WTC11 (cell line): ENCODE data around the gene TENT5A. TPM values are rescaled to one million over a fixed set of nuclear protein-coding genes. Genes with fewer than 3 reads are reported as not detected.

ENCODE experiments used
- ATAC-seq: fragments of 200-7000 bp; cut with Tn5 transposase; 2 replicates; pipeline ENCODE4 v1.10.0; 2021; ENCODE audit warnings: mild to moderate bottlenecking, moderate library complexity
- CTCF ChIA-PET: fragments of 300-600 bp; sonication (Branson Sonifier 250); formaldehyde crosslinking; loops from one replicate; lab custom pipeline; 2021; ENCODE audit warnings: antibody characterized with exemption; lab: Charles Lee
- POLR2A ChIA-PET: fragments of 350-600 bp; sonication (Branson Sonifier 250); formaldehyde crosslinking; loops from one replicate; lab custom pipeline; 2021; ENCODE audit warnings: antibody characterized with exemption; lab: Charles Lee
- DNase-seq: peaks from one replicate; pipeline ENCODE4 v3.0.0; 2021; ENCODE audit warnings: low spot score
- H3K27ac Mint-ChIP-seq: 2 replicates; pipeline ENCODE4 v1.8.0; 2021; ENCODE audit warnings: mixed read lengths
- H3K27me3 Mint-ChIP-seq: 2 replicates; pipeline ENCODE4 v1.8.0; 2021; ENCODE audit warnings: low read depth, mild to moderate bottlenecking, moderate library complexity, mixed read lengths
- H3K36me3 Mint-ChIP-seq: 2 replicates; pipeline ENCODE4 v1.8.0; 2021; ENCODE audit warnings: mixed read lengths
- H3K4me1 Mint-ChIP-seq: 2 replicates; pipeline ENCODE4 v1.8.0; 2022; ENCODE audit warnings: mixed read lengths
- H3K4me3 Mint-ChIP-seq: 2 replicates; pipeline ENCODE4 v1.8.0; 2021; ENCODE audit warnings: mild to moderate bottlenecking, moderate library complexity, mixed read lengths
- H3K9me3 Mint-ChIP-seq: 2 replicates; pipeline ENCODE4 v1.8.0; 2021; ENCODE audit warnings: mixed read lengths
- CBFB ChIP-seq: sonication (generic); formaldehyde crosslinking; IDR thresholded peaks from 2 replicates; pipeline ENCODE4 v1.8.1; 2022; ENCODE audit warnings: mild to moderate bottlenecking, low read depth, missing genetic modification reagents
- CREB1 ChIP-seq: sonication (generic); formaldehyde crosslinking; IDR thresholded peaks from 2 replicates; pipeline ENCODE4 v1.8.0; 2023; ENCODE audit warnings: mild to moderate bottlenecking, missing genetic modification reagents
- CREM ChIP-seq: sonication (generic); formaldehyde crosslinking; IDR thresholded peaks from 2 replicates; pipeline ENCODE4 v1.8.1; 2022; ENCODE audit warnings: mild to moderate bottlenecking, missing genetic modification reagents, moderate library complexity
- ELF4 ChIP-seq: sonication (generic); formaldehyde crosslinking; IDR thresholded peaks from 2 replicates; pipeline ENCODE4 v1.8.1; 2022; ENCODE audit warnings: low read depth, mild to moderate bottlenecking, moderate library complexity, missing genetic modification reagents
- IRF2 ChIP-seq: sonication (generic); formaldehyde crosslinking; IDR thresholded peaks from 2 replicates; pipeline ENCODE4 v1.8.0; 2022; ENCODE audit warnings: low read depth, missing genetic modification reagents, borderline replicate concordance
- JAZF1 ChIP-seq: fragments of 250-450 bp; sonication (Bioruptor Pico); IDR thresholded peaks from 2 replicates; pipeline ENCODE4 v1.9.0; 2021; ENCODE audit warnings: moderate library complexity, mild to moderate bottlenecking, inconsistent platforms
- KAT7 ChIP-seq: sonication (generic); formaldehyde crosslinking; IDR thresholded peaks from 2 replicates; pipeline ENCODE4 v1.8.1; 2023; ENCODE audit warnings: missing genetic modification reagents, mild to moderate bottlenecking, borderline replicate concordance
- MYBL2 ChIP-seq: sonication (generic); formaldehyde crosslinking; IDR thresholded peaks from 2 replicates; pipeline ENCODE4 v1.8.1; 2023; ENCODE audit warnings: mild to moderate bottlenecking, moderate library complexity, missing genetic modification reagents
- NR1H2 ChIP-seq: sonication (generic); formaldehyde crosslinking; IDR thresholded peaks from 2 replicates; pipeline ENCODE4 v1.9.0; 2021; ENCODE audit warnings: mild to moderate bottlenecking, moderate library complexity, missing genetic modification reagents
- NR2C2 ChIP-seq: sonication (generic); formaldehyde crosslinking; IDR thresholded peaks from 2 replicates; pipeline ENCODE4 v1.8.0; 2022; ENCODE audit warnings: mild to moderate bottlenecking, missing genetic modification reagents
- NR3C1 ChIP-seq: sonication (generic); formaldehyde crosslinking; conservative IDR thresholded peaks from 2 replicates; pipeline ENCODE4 v1.8.1; 2023; ENCODE audit warnings: low read depth, mild to moderate bottlenecking, missing genetic modification reagents
- SMAD4 ChIP-seq: sonication (generic); formaldehyde crosslinking; IDR thresholded peaks from 2 replicates; pipeline ENCODE4 v1.8.0; 2022; ENCODE audit warnings: mild to moderate bottlenecking, missing genetic modification reagents
- SP1 ChIP-seq: sonication (generic); formaldehyde crosslinking; conservative IDR thresholded peaks from 2 replicates; pipeline ENCODE4 v1.8.1; 2022; ENCODE audit warnings: missing genetic modification reagents
- ZBTB21 ChIP-seq: sonication (generic); formaldehyde crosslinking; IDR thresholded peaks from 2 replicates; pipeline ENCODE4 v1.8.1; 2023; ENCODE audit warnings: mild to moderate bottlenecking, missing genetic modification reagents, borderline replicate concordance
- total RNA-seq: library from RNA; stranded (reverse); gene quantifications from 3 replicates; pipeline ENCODE4 v1.2.3, GENCODE V29; 2021
- TF ChIP-seq, protein P1 (sequence below): sonication (generic); formaldehyde crosslinking; IDR thresholded peaks from 2 replicates; pipeline ENCODE4 v1.8.1; 2023; ENCODE audit warnings: mild to moderate bottlenecking, missing genetic modification reagents, moderate library complexity
- TF ChIP-seq, protein P2 (sequence below): sonication (generic); formaldehyde crosslinking; IDR thresholded peaks from 2 replicates; pipeline ENCODE4 v1.8.0; 2022; ENCODE audit warnings: mild to moderate bottlenecking, missing genetic modification reagents
- TF ChIP-seq, protein P3 (sequence below): sonication (generic); formaldehyde crosslinking; IDR thresholded peaks from 2 replicates; pipeline ENCODE4 v1.8.1; 2023; ENCODE audit warnings: mild to moderate bottlenecking, missing genetic modification reagents, moderate library complexity
- TF ChIP-seq, protein P4 (sequence below): fragments of 250-450 bp; sonication (Bioruptor Pico); IDR thresholded peaks from 2 replicates; pipeline ENCODE4 v1.9.0; 2021; ENCODE audit warnings: mild to moderate bottlenecking, borderline replicate concordance
- TF ChIP-seq, protein P5 (sequence below): sonication (generic); formaldehyde crosslinking; IDR thresholded peaks from 2 replicates; pipeline ENCODE4 v1.8.0; 2022; ENCODE audit warnings: mild to moderate bottlenecking, missing genetic modification reagents
- TF ChIP-seq, protein P6 (sequence below): sonication (generic); formaldehyde crosslinking; IDR thresholded peaks from 2 replicates; pipeline ENCODE4 v1.8.0; 2022; ENCODE audit warnings: mild to moderate bottlenecking, missing genetic modification reagents
- TF ChIP-seq, protein P7 (sequence below): sonication (generic); formaldehyde crosslinking; IDR thresholded peaks from 2 replicates; pipeline ENCODE4 v1.8.1; 2022; ENCODE audit warnings: mild to moderate bottlenecking, moderate library complexity, missing genetic modification reagents
- TF ChIP-seq, protein P8 (sequence below): sonication (generic); formaldehyde crosslinking; IDR thresholded peaks from 2 replicates; pipeline ENCODE4 v1.8.1; 2023; ENCODE audit warnings: mild to moderate bottlenecking, moderate library complexity, missing genetic modification reagents

TENT5A gene
- total RNA-seq, 1 experiment from 2014 or later, result 3.2 TPM

- Mint-ChIP-seq H3K27me3 (no peaks in the 10 kb centered on the region), H3K4me3 (no peak overlapping the region), H3K36me3 (peaks cover 3% of the 10 kb centered on the region), H3K9me3 (peaks cover 15% of the 10 kb centered on the region), H3K4me1 (peaks cover 26% of the 10 kb centered on the region), H3K27ac (no peak overlapping the region)
- ChIA-PET POLR2A (no interaction called here), CTCF (interaction anchor here (1.5 kb wide), 1 partner anchor 10 kb away, joined by 4 read pairs; no protein-coding TSS in a partner anchor)
- DNase-seq (no peak), ATAC-seq (no peak)
- TF ChIP-seq CREB1 (CRISPR knock-in tag) (no peak), CREM (CRISPR knock-in tag) (no peak), IRF2 (CRISPR knock-in tag) (no peak), ELF4 (CRISPR knock-in tag) (no peak)
- TF ChIP-seq, protein P1, sequence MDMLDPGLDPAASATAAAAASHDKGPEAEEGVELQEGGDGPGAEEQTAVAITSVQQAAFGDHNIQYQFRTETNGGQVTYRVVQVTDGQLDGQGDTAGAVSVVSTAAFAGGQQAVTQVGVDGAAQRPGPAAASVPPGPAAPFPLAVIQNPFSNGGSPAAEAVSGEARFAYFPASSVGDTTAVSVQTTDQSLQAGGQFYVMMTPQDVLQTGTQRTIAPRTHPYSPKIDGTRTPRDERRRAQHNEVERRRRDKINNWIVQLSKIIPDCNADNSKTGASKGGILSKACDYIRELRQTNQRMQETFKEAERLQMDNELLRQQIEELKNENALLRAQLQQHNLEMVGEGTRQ (CRISPR knock-in tag), result no peak
- TF ChIP-seq, protein P2, sequence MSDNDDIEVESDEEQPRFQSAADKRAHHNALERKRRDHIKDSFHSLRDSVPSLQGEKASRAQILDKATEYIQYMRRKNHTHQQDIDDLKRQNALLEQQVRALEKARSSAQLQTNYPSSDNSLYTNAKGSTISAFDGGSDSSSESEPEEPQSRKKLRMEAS (CRISPR knock-in tag), result no peak
- TF ChIP-seq, protein P3, sequence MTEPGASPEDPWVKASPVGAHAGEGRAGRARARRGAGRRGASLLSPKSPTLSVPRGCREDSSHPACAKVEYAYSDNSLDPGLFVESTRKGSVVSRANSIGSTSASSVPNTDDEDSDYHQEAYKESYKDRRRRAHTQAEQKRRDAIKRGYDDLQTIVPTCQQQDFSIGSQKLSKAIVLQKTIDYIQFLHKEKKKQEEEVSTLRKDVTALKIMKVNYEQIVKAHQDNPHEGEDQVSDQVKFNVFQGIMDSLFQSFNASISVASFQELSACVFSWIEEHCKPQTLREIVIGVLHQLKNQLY (CRISPR knock-in tag), result no peak
These were observed 10.6 kb upstream of the TENT5A start for GRCh38 chr6:81763051-81763450.

DNA sequence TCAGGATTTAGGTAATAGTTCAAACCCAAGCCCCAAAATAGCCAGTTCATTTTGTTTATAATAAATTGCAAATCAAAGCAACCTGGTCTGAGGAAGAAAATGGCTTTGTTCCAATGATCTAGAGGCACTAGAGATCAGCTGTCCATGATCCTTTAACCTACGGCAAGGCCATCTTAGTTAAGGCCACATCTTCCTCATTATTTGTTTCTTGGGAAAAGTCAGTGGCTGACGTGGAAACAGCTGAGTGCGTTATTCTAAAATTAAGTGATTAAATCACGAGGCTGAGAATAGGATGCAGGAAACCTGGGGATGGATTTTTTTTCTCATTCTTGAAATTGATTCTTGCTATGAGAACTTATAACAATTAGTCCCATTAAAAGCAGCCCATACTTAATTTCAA lies 10.1 kb upstream of the TENT5A start:
- peaks cover 15% of the 10 kb centered on the region for H3K9me3 Mint-ChIP-seq
- CTCF ChIA-PET, result interaction anchor here (1.5 kb wide), 1 partner anchor 9 kb away, joined by 4 read pairs; no protein-coding TSS in a partner anchor

GRCh38 chr6:81762132-81762531 lies 9.7 kb upstream of the TENT5A start:
- no peak for ATAC-seq
- Mint-ChIP-seq H3K4me1 (peaks cover 27% of the 10 kb centered on the region), H3K27me3 (no peaks in the 10 kb centered on the region)
- TF ChIP-seq CBFB (CRISPR knock-in tag) (no peak), NR2C2 (no peak), ZBTB21 (CRISPR knock-in tag) (no peak), SP1 (no peak), NR3C1 (no peak), MYBL2 (CRISPR knock-in tag) (no peak), IRF2 (CRISPR knock-in tag) (no peak)
- TF ChIP-seq, protein P4, sequence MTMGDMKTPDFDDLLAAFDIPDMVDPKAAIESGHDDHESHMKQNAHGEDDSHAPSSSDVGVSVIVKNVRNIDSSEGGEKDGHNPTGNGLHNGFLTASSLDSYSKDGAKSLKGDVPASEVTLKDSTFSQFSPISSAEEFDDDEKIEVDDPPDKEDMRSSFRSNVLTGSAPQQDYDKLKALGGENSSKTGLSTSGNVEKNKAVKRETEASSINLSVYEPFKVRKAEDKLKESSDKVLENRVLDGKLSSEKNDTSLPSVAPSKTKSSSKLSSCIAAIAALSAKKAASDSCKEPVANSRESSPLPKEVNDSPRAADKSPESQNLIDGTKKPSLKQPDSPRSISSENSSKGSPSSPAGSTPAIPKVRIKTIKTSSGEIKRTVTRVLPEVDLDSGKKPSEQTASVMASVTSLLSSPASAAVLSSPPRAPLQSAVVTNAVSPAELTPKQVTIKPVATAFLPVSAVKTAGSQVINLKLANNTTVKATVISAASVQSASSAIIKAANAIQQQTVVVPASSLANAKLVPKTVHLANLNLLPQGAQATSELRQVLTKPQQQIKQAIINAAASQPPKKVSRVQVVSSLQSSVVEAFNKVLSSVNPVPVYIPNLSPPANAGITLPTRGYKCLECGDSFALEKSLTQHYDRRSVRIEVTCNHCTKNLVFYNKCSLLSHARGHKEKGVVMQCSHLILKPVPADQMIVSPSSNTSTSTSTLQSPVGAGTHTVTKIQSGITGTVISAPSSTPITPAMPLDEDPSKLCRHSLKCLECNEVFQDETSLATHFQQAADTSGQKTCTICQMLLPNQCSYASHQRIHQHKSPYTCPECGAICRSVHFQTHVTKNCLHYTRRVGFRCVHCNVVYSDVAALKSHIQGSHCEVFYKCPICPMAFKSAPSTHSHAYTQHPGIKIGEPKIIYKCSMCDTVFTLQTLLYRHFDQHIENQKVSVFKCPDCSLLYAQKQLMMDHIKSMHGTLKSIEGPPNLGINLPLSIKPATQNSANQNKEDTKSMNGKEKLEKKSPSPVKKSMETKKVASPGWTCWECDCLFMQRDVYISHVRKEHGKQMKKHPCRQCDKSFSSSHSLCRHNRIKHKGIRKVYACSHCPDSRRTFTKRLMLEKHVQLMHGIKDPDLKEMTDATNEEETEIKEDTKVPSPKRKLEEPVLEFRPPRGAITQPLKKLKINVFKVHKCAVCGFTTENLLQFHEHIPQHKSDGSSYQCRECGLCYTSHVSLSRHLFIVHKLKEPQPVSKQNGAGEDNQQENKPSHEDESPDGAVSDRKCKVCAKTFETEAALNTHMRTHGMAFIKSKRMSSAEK (CRISPR knock-in tag), result no peak
- TF ChIP-seq, protein P5, sequence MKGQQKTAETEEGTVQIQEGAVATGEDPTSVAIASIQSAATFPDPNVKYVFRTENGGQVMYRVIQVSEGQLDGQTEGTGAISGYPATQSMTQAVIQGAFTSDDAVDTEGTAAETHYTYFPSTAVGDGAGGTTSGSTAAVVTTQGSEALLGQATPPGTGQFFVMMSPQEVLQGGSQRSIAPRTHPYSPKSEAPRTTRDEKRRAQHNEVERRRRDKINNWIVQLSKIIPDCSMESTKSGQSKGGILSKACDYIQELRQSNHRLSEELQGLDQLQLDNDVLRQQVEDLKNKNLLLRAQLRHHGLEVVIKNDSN, result no peak
- TF ChIP-seq, protein P6, sequence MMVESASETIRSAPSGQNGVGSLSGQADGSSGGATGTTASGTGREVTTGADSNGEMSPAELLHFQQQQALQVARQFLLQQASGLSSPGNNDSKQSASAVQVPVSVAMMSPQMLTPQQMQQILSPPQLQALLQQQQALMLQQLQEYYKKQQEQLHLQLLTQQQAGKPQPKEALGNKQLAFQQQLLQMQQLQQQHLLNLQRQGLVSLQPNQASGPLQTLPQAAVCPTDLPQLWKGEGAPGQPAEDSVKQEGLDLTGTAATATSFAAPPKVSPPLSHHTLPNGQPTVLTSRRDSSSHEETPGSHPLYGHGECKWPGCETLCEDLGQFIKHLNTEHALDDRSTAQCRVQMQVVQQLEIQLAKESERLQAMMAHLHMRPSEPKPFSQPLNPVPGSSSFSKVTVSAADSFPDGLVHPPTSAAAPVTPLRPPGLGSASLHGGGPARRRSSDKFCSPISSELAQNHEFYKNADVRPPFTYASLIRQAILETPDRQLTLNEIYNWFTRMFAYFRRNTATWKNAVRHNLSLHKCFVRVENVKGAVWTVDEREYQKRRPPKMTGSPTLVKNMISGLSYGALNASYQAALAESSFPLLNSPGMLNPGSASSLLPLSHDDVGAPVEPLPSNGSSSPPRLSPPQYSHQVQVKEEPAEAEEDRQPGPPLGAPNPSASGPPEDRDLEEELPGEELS (CRISPR knock-in tag), result no peak
- TF ChIP-seq, protein P7, sequence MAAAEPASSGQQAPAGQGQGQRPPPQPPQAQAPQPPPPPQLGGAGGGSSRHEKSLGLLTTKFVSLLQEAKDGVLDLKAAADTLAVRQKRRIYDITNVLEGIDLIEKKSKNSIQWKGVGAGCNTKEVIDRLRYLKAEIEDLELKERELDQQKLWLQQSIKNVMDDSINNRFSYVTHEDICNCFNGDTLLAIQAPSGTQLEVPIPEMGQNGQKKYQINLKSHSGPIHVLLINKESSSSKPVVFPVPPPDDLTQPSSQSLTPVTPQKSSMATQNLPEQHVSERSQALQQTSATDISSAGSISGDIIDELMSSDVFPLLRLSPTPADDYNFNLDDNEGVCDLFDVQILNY (CRISPR knock-in tag), result no peak

More for the DNA sequence above, 10.1 kb upstream of the TENT5A start:
- H3K27ac Mint-ChIP-seq, result no peak overlapping the region
- peaks cover 3% of the 10 kb centered on the region for H3K36me3 Mint-ChIP-seq
- peaks cover 27% of the 10 kb centered on the region for H3K4me1 Mint-ChIP-seq
- POLR2A ChIA-PET, result no interaction called here
- no peak for ATAC-seq
- DNase-seq, result no peak
- TF ChIP-seq NR1H2 (CRISPR knock-in tag), result no peak
- no peak for TF ChIP-seq SMAD4 (CRISPR knock-in tag)
- TF ChIP-seq KAT7 (CRISPR knock-in tag), result no peak
- TF ChIP-seq JAZF1 (CRISPR knock-in tag), result no peak
- TF ChIP-seq, protein P8, sequence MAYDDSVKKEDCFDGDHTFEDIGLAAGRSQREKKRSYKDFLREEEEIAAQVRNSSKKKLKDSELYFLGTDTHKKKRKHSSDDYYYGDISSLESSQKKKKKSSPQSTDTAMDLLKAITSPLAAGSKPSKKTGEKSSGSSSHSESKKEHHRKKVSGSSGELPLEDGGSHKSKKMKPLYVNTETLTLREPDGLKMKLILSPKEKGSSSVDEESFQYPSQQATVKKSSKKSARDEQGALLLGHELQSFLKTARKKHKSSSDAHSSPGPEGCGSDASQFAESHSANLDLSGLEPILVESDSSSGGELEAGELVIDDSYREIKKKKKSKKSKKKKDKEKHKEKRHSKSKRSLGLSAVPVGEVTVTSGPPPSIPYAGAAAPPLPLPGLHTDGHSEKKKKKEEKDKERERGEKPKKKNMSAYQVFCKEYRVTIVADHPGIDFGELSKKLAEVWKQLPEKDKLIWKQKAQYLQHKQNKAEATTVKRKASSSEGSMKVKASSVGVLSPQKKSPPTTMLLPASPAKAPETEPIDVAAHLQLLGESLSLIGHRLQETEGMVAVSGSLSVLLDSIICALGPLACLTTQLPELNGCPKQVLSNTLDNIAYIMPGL (CRISPR knock-in tag), result no peak
- no peaks in the 10 kb centered on the region for H3K27me3 Mint-ChIP-seq
- no peak overlapping the region for H3K4me3 Mint-ChIP-seq

More at GRCh38 chr6:81762132-81762531, 9.7 kb upstream of the TENT5A start:
- POLR2A ChIA-PET, result no interaction called here
- DNase-seq, result no peak
- Mint-ChIP-seq H3K9me3 (peaks cover 15% of the 10 kb centered on the region), H3K4me3 (no peak overlapping the region), H3K27ac (no peak overlapping the region), H3K36me3 (peaks cover 3% of the 10 kb centered on the region)
- CTCF ChIA-PET, result interaction anchor here (1.5 kb wide), 1 partner anchor 9 kb away, joined by 4 read pairs; no protein-coding TSS in a partner anchor
